ENCODE results near the gene RFX8.

DNA sequence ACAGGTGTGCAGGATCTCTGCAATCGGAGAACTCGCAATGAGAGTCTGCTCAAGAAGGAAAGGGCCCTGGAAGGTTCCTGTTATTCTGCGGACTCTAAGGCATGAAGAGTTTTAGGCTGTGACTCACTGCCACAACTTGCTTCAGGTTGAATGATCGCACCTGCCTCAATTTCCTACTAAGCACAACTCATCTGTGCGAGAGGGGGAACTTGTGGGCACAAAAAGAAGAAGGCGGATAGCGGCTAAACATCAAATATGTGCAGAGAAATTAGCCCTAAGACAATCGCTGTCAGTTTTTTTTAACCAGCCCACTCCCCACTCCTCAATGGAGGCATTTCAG is 73.6 kb downstream of the RFX8 start:
- TF ChIP-seq CTCF (conservative IDR thresholded peaks at IDR 0.05; ENCODE audit: low read depth, low read length) (no peak), EZH2 (IDR thresholded peaks at IDR 0.05; ENCODE audit: borderline replicate concordance, low read depth, low read length, poor library complexity, severe bottlenecking) (no peak)

Data from A673 (cell line).